Natural killer cell (primary cell): ENCODE data around the gene LDLRAD4. TPM values are rescaled to one million over a fixed set of nuclear protein-coding genes. Genes with fewer than 3 reads are reported as not detected.

ENCODE experiments used
- ATAC-seq, 3 donors: fragments of 150-1000 bp in 2 of 3; fragments of 200-7000 bp in 1 of 3; cut with Tn5 transposase; 1 replicate in 1 of 3; 2 replicates in 2 of 3; pipeline ENCODE4 v1.10.0; 2021; ENCODE audit warnings: mild to moderate bottlenecking in 2 of 3, moderate library complexity in 2 of 3
- DNase-seq, 2 donors: peaks; one replicate each; pipeline versions ENCODE4 v3.0.0 to v3.0.0-alpha.2; 2013 to 2021; ENCODE audit warnings: mixed read lengths in 1 of 2
- H3K27ac ChIP-seq: one replicate; pipeline ENCODE4 v1.5.1; 2013; ENCODE audit warnings: mild to moderate bottlenecking, low read length
- H3K27me3 ChIP-seq: one replicate; pipeline ENCODE4 v1.6.1; 2013; ENCODE audit warnings: low read length; ENCODE audit not compliant: control insufficient read depth, insufficient read depth
- H3K36me3 ChIP-seq: one replicate; pipeline ENCODE4 v1.6.1; 2013; ENCODE audit warnings: low read length; ENCODE audit not compliant: control insufficient read depth, insufficient read depth
- H3K4me1 ChIP-seq: one replicate; pipeline ENCODE4 v1.6.1; 2013; ENCODE audit warnings: low read length; ENCODE audit not compliant: control insufficient read depth, insufficient read depth
- H3K4me3 ChIP-seq: one replicate; pipeline ENCODE4 v1.5.1; 2013; ENCODE audit warnings: low read length
- H3K9me3 ChIP-seq: one replicate; pipeline ENCODE4 v1.6.1; 2013; ENCODE audit warnings: low read length; ENCODE audit not compliant: control insufficient read depth, insufficient read depth
- H3K27ac Mint-ChIP-seq, 2 donors: one replicate each; pipeline ENCODE4 v1.8.0; 2022; ENCODE audit warnings: mild to moderate bottlenecking in 2 of 2, mixed read lengths in 2 of 2, moderate library complexity in 1 of 2
- H3K27me3 Mint-ChIP-seq, 2 donors: one replicate each; pipeline ENCODE4 v1.8.0; 2022; ENCODE audit warnings: low read depth in 2 of 2, mixed read lengths in 2 of 2
- H3K36me3 Mint-ChIP-seq: one replicate; pipeline ENCODE4 v1.8.0; 2022; ENCODE audit warnings: mixed read lengths
- H3K4me1 Mint-ChIP-seq, 2 donors: one replicate each; pipeline ENCODE4 v1.8.0; 2022; ENCODE audit warnings: mixed read lengths in 2 of 2
- H3K4me3 Mint-ChIP-seq: one replicate; pipeline ENCODE4 v1.8.0; 2022; ENCODE audit warnings: mild to moderate bottlenecking, moderate library complexity, mixed read lengths
- H3K9me3 Mint-ChIP-seq, 2 donors: one replicate each; pipeline ENCODE4 v1.8.0; 2022; ENCODE audit warnings: mixed read lengths in 2 of 2
- WGBS: methylation state at CpG from one replicate; pipeline ENCODE4 v1.1.7; 2013; ENCODE audit warnings: missing lambda C conversion rate; ENCODE audit not compliant: insufficient coverage; 5-methylcytosine and 5-hydroxymethylcytosine counted together
- intact Hi-C: fragments of 100-400 bp; cut with micrococcal nuclease; formaldehyde crosslinking; loops from one replicate; pipeline ENCODE4 v1.14.2; 2022
- total RNA-seq, 4 donors: library from RNA; stranded (reverse); fragments of 120-200 nt in 1 of 4; gene quantifications; one replicate each; pipeline versions ENCODE4 v1.2.3 to v1.2.4, GENCODE V29; 2013 to 2022
- TF ChIP-seq, protein P1 (sequence below): fragments of 200-600 bp; IDR thresholded peaks from one replicate; pipeline ENCODE4 v1.8.0; 2022; ENCODE audit warnings: antibody characterized with exemption

The LDLRAD4 gene
- total RNA-seq, 3 donors from 2014 or later (not counting 1 experiment from before 2014, with no cell fraction given): 24.0 to 36.3 (median 29.2) TPM

DNA sequence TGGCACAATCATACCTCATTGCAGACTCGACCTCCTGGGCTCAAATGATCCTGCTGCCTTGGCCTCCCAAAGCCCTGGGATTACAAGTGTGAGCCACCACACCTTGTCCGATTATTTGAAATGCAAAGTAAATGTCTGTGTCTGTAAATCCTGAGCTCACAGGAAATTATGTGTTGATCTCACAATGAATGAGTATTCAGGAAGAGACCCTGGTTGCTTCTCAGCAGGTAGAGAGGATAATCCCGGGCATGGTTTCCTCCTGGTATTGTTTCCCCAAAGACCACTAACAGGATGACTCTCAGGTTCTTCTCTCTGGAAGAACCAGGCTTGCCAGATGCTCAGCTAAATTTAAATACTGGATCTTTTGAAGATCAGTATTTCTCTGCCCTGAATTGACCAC is 147.6 kb downstream of the LDLRAD4 start:
- intact Hi-C loops: no loop called here
- H3K4me1 ChIP-seq: no peaks in the 10 kb centered on the region
- 80% methylated on average over 3 of the region's 3 CpGs for WGBS
- no peaks in the 10 kb centered on the region for H3K9me3 ChIP-seq
- Mint-ChIP-seq H3K27me3 (peaks cover 8 to 12% of the 10 kb centered on the region in 2 donors), H3K4me3 (no peak overlapping the region), H3K4me1 (no peaks in the 10 kb centered on the region), H3K9me3 (no peaks in the 10 kb centered on the region), H3K36me3 (no peaks in the 10 kb centered on the region), H3K27ac (no peak overlapping the region)
- no peak for ATAC-seq
- no peak for DNase-seq
- H3K27ac ChIP-seq: no peak overlapping the region
- no peaks in the 10 kb centered on the region for H3K27me3 ChIP-seq
- no peak overlapping the region for H3K4me3 ChIP-seq
- TF ChIP-seq, protein P1, sequence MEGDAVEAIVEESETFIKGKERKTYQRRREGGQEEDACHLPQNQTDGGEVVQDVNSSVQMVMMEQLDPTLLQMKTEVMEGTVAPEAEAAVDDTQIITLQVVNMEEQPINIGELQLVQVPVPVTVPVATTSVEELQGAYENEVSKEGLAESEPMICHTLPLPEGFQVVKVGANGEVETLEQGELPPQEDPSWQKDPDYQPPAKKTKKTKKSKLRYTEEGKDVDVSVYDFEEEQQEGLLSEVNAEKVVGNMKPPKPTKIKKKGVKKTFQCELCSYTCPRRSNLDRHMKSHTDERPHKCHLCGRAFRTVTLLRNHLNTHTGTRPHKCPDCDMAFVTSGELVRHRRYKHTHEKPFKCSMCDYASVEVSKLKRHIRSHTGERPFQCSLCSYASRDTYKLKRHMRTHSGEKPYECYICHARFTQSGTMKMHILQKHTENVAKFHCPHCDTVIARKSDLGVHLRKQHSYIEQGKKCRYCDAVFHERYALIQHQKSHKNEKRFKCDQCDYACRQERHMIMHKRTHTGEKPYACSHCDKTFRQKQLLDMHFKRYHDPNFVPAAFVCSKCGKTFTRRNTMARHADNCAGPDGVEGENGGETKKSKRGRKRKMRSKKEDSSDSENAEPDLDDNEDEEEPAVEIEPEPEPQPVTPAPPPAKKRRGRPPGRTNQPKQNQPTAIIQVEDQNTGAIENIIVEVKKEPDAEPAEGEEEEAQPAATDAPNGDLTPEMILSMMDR: no peak
- H3K36me3 ChIP-seq: no peaks in the 10 kb centered on the region

DNA sequence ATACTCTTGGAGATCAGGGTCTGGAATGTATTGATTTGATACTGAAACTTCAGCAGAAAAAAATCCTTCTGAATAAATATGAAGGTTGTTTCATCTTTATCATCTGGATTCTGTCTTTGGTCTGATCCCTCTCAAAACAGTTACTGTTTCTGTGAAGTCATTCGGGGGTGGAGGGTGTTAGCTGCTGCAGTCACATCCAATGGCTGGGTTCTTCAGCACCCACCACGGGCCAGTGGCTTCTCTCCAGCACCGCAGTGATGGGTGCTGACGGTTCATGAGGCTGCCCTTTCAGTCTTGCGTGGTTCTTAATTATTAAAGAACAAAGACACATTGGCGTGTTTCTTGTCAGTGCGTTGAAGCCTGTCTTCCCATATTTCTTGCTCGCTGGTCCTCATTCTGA is 148.0 kb downstream of the LDLRAD4 start:
- Histone ChIP-seq H3K4me3 (no peak overlapping the region), H3K27me3 (no peaks in the 10 kb centered on the region), H3K4me1 (no peaks in the 10 kb centered on the region), H3K9me3 (no peaks in the 10 kb centered on the region), H3K27ac (no peak overlapping the region), H3K36me3 (no peaks in the 10 kb centered on the region)
- no peaks in the 10 kb centered on the region for H3K4me1 Mint-ChIP-seq
- ATAC-seq: no peak
- no peak overlapping the region for H3K27ac Mint-ChIP-seq
- H3K36me3 Mint-ChIP-seq: no peaks in the 10 kb centered on the region
- H3K4me3 Mint-ChIP-seq: no peak overlapping the region
- peaks cover 8 to 12% of the 10 kb centered on the region in 2 donors for H3K27me3 Mint-ChIP-seq
- WGBS: 81% methylated on average over 8 of the region's 8 CpGs
- TF ChIP-seq, protein P1: no peak
- no peak for DNase-seq
- H3K9me3 Mint-ChIP-seq: no peaks in the 10 kb centered on the region
- intact Hi-C loops: no loop called here

DNA sequence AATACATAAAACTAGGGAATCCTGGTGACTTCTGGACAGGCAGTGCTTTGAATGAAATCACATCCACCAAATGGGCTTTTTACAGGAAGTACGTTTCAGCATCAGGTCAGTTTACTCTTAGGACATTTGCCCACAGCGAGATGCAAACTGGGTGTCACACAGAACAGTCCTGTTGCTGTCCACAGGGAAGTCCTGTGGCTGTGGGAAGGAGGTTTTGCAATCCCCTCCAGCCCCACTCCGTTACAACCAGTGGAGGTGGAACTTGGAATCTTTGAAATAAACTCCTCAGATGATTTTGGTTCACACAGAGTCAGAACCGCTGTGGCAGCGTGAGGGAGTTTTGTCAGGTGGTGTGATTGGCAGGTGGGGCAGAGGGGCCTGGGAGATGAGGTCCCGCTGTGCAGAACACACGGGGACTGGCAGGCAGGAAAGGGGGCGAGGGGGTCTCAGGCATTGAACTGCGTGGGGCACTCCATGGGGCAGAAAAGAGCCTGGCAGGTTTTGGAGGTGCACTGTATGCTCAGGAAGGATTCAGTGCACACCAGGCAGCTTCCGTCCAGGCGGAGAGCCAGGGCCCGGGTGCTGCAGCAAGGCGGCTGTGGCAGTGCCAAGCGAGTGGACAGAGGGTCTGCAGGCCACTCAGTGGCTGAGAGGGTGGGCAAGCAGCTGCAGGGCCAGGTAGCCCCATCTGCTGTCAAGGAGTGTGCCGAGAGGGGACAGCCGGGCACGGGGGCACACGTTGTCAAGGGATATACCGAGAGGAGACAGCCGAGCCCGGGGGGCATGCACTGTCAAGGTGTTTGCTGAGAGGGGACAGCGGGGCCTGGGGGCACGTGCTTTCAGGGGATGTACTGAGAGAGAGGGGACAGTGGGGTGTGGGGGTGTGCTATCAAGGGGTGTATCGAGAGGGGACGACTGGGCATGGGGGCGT is 148.7 kb downstream of the LDLRAD4 start:
- Histone ChIP-seq H3K4me1 (no peaks in the 10 kb centered on the region), H3K9me3 (no peaks in the 10 kb centered on the region), H3K27ac (no peak overlapping the region), H3K4me3 (no peak overlapping the region), H3K27me3 (no peaks in the 10 kb centered on the region), H3K36me3 (no peaks in the 10 kb centered on the region)
- Mint-ChIP-seq H3K36me3 (no peaks in the 10 kb centered on the region), H3K27me3 (peaks cover 8% of the 10 kb centered on the region in 2 donors), H3K9me3 (no peaks in the 10 kb centered on the region), H3K27ac (no peak overlapping the region), H3K4me3 (no peak overlapping the region), H3K4me1 (no peaks in the 10 kb centered on the region)
- ATAC-seq: no peak
- intact Hi-C loops: no loop called here
- 87% methylated on average over 26 of the region's 26 CpGs for WGBS
- TF ChIP-seq, protein P1: no peak
- no peak for DNase-seq
